Fibroblast of skin of right quadriceps (primary cell): ENCODE results near the gene CELF2.

Source experiments
- DNase-seq: peaks from one replicate; pipeline ENCODE4 v3.0.0-alpha.2; 2013

Gene CELF2

GRCh38 chr10:11004144-11005077, 13.3 kb upstream of the CELF2 start:
- peak; percentile 17 for DNase-seq

DNA sequence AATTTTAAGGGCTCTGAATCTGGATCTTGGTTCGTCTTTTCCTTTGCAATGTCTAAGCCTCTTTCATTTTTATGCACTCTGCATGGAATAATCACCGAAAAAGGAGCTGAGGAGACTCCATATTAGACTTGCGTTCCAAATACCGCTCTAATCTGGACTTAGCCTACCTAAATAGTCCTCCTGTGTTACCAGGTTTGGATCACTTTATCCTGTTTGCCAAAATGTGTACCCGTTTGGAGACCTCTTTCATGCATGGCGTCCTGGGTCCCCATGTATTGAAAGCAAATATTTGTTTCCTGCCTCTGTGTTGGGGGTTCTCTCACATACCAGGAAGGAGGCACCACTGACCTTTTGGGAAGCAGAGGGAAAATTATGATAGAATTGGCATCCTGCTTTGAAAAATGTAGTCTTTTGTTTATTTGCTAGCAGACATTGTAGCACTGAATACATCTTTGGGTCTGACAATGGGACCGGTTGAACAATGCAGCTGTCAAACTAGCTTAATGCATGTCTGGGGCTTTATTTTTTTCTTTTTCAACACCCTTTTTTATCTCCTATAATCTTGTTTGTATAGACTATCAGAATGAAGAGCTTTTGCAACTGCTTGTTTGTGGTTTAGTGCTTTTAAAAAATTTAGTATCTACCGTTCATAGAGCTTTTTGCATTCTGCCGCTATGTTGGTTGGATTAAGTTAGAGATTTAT, 11.8 kb upstream of the CELF2 start:
- DNase-seq: no peak

DNA sequence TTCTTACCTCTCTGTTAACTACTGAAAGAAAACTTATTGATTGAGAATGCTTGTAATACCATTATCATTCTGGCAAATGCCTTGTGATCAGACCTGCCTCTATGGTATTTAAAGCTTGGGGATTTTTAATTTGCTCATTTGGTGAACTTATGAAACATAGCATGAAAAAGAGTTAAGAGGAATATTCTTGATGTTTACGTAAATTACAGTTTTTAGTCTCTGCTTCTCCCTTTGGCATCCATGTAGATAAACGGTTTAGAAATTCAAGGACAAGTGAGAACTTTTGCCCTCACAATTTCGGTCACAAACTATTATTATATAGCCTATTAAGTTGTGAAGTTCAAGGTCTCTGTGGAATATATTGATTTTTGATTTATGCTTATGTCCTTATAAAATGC, 11.2 kb upstream of the CELF2 start:
- no peak for DNase-seq

- DNase-seq: no peak
Observed at GRCh38 chr10:11007476-11008020, 10.1 kb upstream of the CELF2 start.

- DNase-seq: peak; percentile 70
Observed at GRCh38 chr10:11009471-11010308, 8.0 kb upstream of the CELF2 start.

DNA sequence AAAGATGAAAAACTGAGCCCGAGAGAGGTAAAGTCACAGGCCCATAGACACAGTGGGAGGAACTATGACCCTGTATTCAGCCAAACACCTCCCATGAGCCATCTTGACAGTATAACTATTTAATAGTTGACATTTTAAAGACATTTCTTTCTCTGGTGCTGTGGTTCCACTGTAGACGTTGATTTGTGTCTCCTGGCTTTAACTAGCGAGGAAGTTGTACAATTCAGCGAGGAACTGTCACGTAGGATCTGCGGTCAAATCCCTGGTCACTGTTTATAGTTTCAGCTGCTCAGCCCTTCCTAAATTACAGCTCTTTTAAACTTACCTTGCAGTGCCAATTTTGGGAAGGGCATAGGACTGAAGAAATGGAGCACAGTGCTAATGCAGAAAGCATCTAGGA, 7.1 kb upstream of the CELF2 start:
- no peak for DNase-seq

- DNase-seq: no peak
Observed at GRCh38 chr10:11011436-11011835, 6.2 kb upstream of the CELF2 start.

DNA sequence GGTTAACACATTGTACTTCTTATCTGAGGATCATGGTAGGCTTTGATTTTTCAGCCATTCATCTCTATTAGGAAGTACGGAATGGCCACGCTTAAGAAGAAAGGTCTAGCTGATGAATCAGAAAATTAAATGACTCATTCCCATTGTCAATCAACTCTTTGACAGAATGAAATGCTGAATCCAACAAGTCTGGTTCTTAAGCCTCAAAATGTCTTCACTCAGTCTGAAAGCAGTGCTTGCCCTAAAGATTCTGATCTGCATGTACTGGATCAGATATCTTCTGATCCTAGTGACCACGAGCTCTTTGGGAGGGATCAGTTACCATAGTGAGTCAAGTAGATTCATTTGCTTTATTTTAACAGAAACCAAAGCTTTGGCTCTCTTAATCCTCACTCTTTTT, 5.7 kb upstream of the CELF2 start:
- no peak for DNase-seq

DNA sequence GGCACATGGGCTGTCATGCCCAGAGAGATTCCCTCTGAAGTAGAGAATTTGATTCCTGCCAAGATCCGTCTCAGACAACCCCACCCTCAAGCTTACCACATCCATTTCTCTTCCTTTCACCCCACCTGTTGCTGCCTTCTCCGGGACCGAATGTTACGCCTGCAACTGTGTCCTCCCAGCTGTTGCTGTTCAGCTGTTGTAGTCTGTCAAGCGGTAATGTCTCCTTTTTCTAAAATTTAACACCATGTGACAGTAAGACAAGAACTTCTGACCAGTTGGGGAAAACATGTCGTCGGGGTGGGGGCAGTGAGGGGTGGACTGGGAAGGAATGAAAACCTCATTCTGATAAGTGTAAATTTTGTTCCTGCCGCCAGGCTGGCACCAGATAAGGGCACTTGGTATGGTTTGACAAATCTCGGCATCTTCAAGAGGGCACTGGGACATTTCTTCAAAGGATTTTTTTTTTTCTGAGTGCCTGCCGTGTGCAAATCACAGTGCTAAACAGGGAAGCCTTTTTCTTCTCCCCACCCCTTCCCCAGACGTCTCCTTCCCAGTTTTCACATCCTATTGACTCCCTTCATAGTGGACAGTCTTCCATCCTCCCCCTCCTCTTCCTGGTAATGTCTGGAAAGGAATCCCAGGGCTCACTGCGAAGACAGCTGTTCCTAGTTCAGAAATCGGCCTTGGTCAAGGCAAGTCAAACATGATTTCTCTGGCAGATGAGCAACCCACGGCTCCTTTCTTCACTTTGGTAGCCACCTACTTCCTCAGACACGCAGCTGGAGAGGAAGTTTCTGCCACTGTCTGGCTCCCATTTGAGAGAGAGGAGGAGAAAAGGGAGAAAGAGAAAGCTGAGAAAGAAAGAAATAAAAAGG, 5.0 kb upstream of the CELF2 start:
- DNase-seq: no peak

DNA sequence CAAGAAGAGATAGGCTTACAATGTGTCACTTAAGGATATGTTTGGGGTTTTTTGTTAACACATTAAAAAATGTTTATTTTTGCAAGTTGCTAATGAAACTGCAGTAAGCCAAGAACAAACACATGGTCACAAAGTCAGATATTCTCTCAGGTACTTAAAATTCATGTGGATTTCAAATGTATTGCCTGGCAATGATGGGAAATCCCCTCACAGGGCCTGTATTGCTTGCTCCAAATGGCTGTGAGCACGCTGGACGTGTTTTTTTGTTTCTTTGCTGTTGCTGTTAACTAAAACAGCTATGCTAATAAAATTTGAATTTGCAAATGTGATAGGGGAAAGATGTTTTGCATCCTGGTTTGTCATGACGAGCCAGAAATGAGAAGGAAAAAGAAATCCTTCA, 3.8 kb upstream of the CELF2 start:
- no peak for DNase-seq

GRCh38 chr10:11014671-11015445, 2.8 kb upstream of the CELF2 start:
- no peak for DNase-seq

DNA sequence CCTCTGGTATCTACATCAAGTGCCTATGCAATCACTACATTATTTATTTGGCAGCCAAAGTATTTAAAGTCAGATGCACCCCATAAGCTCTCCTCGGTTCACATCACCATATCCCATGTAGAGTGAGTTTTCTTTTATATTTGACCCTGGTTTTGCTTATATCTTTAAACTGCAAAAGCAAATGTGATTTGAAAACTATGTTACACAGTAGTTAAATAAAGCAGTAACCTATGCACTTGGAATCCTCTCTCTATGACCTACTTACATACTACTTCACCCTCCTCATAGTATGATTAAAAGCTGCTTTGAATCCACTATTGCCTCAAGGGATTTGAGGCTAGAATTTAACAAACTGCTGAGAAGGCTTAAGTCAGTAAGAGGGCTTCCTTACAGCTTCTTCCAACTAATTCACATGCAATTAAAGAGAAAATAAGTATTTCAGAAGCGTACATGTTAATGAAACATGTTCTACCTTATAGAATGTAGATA, 2.2 kb upstream of the CELF2 start:
- DNase-seq: no peak

GRCh38 chr10:11017000-11017569, 587 bp upstream of the CELF2 start:
- no peak for DNase-seq

- no peak for DNase-seq
Observed at GRCh38 chr10:11018432-11018841, 765 bp downstream of the CELF2 start.

- no peak for DNase-seq
Observed at GRCh38 chr10:11018855-11019631, 1.4 kb downstream of the CELF2 start.

DNA sequence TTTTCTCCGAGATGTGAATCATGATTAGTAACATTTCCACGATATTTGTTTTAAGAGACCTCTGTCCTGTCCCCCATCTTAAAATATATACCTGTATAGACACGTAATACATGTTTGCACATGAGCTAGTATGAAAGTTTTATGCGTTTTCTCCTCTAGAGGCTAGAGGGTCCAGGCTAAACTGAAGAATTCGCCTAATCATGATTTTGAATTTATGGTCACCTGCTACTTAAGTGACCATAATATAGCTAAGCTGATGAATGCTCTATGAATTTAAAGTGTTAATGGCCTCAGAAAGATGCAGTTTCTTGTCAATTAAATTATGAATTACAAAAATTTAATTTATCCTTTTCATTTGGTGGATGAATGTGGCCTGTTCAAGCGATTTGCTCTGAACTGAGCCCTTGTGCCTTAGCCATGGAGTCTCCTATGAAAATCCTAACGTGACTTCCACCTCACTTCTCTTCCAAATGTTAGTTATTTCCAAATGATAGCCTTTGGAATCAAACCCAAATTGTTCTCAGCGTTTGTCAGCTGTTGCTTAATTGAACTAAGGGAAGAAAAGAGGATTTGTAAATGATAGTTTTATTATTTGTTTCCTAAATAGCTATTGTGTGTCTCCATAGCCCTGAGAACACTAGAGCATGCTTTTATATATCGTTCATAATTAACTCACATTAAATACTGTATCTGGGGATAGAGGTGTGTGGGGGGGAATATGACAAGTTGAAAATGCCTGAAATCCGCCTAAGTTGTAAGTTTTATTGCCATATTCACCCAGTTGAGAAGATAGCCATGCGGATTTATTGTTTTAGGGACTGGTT, 2.3 kb downstream of the CELF2 start:
- no peak for DNase-seq

DNA sequence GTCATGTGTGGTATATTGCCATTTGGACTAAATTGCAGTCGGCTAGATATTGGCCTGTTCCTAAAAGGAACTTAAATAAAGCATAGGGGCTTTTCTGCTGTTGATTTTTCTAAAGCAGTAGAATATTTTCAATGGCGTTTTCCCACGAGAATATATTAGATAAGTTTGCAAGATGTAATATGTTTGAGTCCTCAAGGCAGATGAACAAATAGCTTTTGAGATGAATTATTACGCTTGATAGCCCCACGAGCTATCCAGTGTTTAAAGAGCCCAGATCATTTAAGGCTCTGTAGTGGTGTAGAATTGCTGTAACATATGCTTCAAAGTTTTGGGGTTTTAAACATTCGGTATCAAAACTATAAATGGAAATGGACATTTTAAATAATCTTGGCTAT, 2.9 kb downstream of the CELF2 start:
- no peak for DNase-seq

GRCh38 chr10:11022213-11022612, 4.5 kb downstream of the CELF2 start:
- DNase-seq: no peak
